ENCODE data around the gene LOXL3. TPM values are rescaled to one million over a fixed set of nuclear protein-coding genes. Genes with fewer than 3 reads are reported as not detected.

LOXL3 gene
- total and polyA plus RNA-seq, 7 donors = 0.62 to 2.3 (median 0.99) TPM

DNA sequence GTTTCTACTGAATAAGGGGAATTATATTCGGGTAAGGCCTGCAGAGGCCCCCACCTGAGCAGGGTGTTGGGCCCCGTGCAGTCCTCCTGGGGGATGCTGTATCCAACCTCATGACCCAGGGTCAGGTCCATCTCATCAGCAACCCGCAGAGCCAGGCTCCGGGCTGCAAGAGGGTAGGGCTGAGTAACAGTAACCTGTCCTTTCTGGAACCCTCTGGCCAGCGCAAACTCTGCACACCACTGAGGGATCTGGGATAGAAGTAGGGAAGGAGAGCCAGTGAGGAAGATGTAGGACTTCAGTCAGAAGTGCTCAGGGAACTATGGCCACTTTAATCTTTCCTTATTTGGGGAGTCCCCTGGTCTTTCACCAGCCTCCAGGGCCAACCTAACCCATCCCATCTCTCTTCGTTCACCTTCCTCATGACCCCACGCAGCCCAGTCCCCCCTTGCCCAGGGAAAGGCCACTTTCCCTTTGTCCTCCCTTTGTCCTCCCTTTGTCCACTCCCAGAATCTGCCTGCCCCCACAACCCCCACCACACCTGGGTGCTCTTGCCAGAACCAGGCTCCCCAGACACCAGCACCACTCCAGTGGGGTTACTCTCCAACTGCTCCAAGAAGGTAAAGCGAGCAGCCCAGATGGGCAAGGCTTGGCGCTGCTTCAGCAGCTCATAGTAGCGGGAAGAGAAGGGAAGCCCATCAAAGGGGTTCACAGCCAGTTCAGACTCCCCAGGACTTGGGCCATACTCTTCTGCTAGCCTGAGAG, 28.6 kb downstream of the LOXL3 start:
- DNase-seq (no peak), ATAC-seq (no peak)
- H3K27ac ChIP-seq = no peak overlapping the region
- H3K27me3 ChIP-seq (ENCODE audit: insufficient read depth in 3 of 3, low read length in 2 of 3) = peaks cover 0 to 6% (median 0%) of the 10 kb centered on the region in 3 donors
- peaks cover 7% of the 10 kb centered on the region for H3K4me1 ChIP-seq
- TF ChIP-seq, protein P1, sequence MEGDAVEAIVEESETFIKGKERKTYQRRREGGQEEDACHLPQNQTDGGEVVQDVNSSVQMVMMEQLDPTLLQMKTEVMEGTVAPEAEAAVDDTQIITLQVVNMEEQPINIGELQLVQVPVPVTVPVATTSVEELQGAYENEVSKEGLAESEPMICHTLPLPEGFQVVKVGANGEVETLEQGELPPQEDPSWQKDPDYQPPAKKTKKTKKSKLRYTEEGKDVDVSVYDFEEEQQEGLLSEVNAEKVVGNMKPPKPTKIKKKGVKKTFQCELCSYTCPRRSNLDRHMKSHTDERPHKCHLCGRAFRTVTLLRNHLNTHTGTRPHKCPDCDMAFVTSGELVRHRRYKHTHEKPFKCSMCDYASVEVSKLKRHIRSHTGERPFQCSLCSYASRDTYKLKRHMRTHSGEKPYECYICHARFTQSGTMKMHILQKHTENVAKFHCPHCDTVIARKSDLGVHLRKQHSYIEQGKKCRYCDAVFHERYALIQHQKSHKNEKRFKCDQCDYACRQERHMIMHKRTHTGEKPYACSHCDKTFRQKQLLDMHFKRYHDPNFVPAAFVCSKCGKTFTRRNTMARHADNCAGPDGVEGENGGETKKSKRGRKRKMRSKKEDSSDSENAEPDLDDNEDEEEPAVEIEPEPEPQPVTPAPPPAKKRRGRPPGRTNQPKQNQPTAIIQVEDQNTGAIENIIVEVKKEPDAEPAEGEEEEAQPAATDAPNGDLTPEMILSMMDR (IDR thresholded peaks at IDR 0.05) = no peak
- no peaks in the 10 kb centered on the region for H3K9me3 ChIP-seq
- WGBS, 3 donors = 89 to 90% (median 90%) methylated on average over 10 of the region's 10 CpGs
- H3K4me3 ChIP-seq = no peak overlapping the region
- peaks cover 8 to 31% of the 10 kb centered on the region in 2 donors for H3K36me3 ChIP-seq (ENCODE audit: insufficient read depth in 1 of 2, low read depth in 1 of 2)
- intact Hi-C loops (cut with DNase I) = no loop called here

DNA sequence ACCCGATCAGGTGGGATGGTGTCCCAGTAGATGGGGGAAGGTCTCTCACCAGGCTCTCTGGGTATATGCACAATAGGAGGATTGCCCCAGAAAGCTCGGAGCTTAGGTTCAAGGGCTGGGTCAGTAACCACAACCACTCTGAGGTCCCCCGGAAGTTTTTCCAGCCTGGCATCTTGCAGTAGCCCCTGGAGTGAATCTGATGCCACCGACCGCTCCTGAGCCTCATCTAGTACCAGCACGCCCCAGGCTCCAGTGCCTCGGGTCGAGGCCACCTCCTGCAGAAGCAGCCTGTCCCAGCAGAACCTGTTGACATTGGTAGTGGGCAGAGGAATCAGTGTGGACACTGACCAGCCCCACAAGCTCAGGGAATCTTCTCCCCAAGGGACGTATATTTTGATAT, 29.7 kb downstream of the LOXL3 start:
- intact Hi-C loops (cut with DNase I) = no loop called here
- peaks cover 0 to 16% (median 4%) of the 10 kb centered on the region in 3 donors for H3K27me3 ChIP-seq (ENCODE audit: insufficient read depth in 3 of 3, low read length in 2 of 3)
- TF ChIP-seq, protein P1 (IDR thresholded peaks at IDR 0.05) = no peak
- WGBS, 3 donors = 78 to 83% (median 83%) methylated on average over 9 of the region's 9 CpGs
- H3K4me1 ChIP-seq = peaks cover 7% of the 10 kb centered on the region
- no peaks in the 10 kb centered on the region for H3K9me3 ChIP-seq
- peaks cover 8 to 31% of the 10 kb centered on the region in 2 donors for H3K36me3 ChIP-seq (ENCODE audit: insufficient read depth in 1 of 2, low read depth in 1 of 2)
- H3K27ac ChIP-seq = no peak overlapping the region
- ATAC-seq = no peak
- no peak overlapping the region for H3K4me3 ChIP-seq
- no peak for DNase-seq

DNA sequence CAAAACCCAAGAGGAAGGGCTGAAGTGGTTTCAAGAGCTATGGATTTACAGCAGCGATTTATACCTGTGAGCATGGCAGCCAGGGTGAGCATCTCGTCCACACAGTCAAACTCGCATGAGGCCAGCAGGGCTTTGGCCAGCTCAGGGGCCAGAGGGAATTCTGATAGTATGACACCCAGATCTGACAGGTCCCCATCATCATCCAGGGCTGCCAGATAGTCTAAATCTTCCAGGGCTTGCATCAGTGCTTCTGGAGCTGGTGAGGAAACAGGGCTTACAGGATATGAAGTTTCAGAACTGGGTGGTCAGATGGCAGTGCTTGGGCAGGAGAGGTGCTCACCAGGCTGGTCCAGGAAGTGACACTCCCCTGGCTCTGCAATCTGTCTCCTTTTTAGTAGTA, 31.2 kb downstream of the LOXL3 start:
- H3K4me1 ChIP-seq = no peaks in the 10 kb centered on the region
- H3K27me3 ChIP-seq (ENCODE audit: insufficient read depth in 3 of 3, low read length in 2 of 3) = peaks cover 0 to 31% (median 6%) of the 10 kb centered on the region in 3 donors
- peaks cover 8 to 23% of the 10 kb centered on the region in 2 donors for H3K36me3 ChIP-seq (ENCODE audit: insufficient read depth in 1 of 2, low read depth in 1 of 2)
- ATAC-seq (no peak), DNase-seq (no peak)
- no peak overlapping the region for H3K27ac ChIP-seq
- H3K4me3 ChIP-seq = no peak overlapping the region
- TF ChIP-seq, protein P1 (IDR thresholded peaks at IDR 0.05) = no peak
- intact Hi-C loops (cut with DNase I) = no loop called here
- no peaks in the 10 kb centered on the region for H3K9me3 ChIP-seq
- 64 to 75% (median 72%) methylated on average over 3 of the region's 3 CpGs for WGBS, 3 donors

DNA sequence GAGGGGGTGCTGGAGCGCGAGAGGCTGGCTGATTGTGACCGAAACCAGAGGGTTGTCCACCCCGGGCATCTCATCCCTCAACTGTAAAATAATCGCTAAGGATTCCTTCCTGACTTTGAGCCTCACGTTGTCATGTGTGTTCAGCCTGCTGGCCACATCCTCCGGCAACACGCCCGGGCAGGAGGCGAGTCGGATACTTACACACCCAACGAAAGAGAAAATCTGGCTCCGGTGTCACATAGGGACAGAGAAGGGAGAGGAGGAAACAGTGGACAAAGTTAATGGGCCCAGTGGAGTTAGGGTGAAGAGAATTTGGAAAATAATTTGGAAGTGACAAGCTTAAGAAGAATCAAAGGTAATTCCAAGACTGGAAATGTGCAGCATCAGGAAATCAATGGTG, 37.1 kb downstream of the LOXL3 start:
- no peaks in the 10 kb centered on the region for H3K36me3 ChIP-seq (ENCODE audit: insufficient read depth in 1 of 2, low read depth in 1 of 2)
- H3K27ac ChIP-seq = no peak overlapping the region
- H3K4me3 ChIP-seq = peak overlapping the region; percentile 65
- H3K4me1 ChIP-seq = peaks cover 17% of the 10 kb centered on the region
- WGBS, 3 donors = 55 to 67% (median 57%) methylated on average over 13 of the region's 13 CpGs
- TF ChIP-seq, protein P1 (IDR thresholded peaks at IDR 0.05) = no peak
- ATAC-seq (no peak), DNase-seq (no peak)
- peaks cover 0 to 90% (median 40%) of the 10 kb centered on the region in 3 donors for H3K27me3 ChIP-seq (ENCODE audit: insufficient read depth in 3 of 3, low read length in 2 of 3)
- intact Hi-C loops (cut with DNase I) = no loop called here
- H3K9me3 ChIP-seq = no peaks in the 10 kb centered on the region
